ENCODE results near the gene CACFD1. TPM values are rescaled to one million over a fixed set of nuclear protein-coding genes. Genes with fewer than 3 reads are reported as not detected.

CACFD1 gene
- total RNA-seq, 2 experiments from 2014 or later: 3.7 to 3.8 TPM

DNA sequence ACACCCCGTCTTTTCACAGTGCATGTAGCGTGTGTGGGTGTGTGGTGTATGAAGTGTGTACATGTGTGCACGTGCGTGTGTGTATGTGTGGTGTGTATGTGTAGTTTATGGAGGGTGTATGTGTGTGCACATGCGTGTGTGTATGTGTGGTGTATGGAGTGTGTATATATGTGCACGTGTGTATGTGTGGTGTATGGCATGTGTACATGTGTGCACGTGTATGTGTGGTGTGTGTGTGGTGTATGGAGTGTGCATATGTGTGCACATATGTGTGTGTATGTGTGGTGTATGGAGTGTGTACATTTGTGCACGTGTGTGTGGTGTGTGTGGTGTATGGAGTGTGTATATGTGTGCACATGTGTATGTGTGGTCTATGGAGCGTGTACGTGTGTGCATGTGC lies 51.8 kb downstream of the CACFD1 start:
- no peaks in the 10 kb centered on the region for H3K36me3 ChIP-seq (ENCODE audit: insufficient read depth, low read length)
- TF ChIP-seq, protein P1, sequence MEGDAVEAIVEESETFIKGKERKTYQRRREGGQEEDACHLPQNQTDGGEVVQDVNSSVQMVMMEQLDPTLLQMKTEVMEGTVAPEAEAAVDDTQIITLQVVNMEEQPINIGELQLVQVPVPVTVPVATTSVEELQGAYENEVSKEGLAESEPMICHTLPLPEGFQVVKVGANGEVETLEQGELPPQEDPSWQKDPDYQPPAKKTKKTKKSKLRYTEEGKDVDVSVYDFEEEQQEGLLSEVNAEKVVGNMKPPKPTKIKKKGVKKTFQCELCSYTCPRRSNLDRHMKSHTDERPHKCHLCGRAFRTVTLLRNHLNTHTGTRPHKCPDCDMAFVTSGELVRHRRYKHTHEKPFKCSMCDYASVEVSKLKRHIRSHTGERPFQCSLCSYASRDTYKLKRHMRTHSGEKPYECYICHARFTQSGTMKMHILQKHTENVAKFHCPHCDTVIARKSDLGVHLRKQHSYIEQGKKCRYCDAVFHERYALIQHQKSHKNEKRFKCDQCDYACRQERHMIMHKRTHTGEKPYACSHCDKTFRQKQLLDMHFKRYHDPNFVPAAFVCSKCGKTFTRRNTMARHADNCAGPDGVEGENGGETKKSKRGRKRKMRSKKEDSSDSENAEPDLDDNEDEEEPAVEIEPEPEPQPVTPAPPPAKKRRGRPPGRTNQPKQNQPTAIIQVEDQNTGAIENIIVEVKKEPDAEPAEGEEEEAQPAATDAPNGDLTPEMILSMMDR (IDR thresholded peaks at IDR 0.05): no peak
- Mint-ChIP-seq H3K36me3 (ENCODE audit: low read depth) (no peaks in the 10 kb centered on the region), H3K4me1 (ENCODE audit: low read depth) (peaks cover 24% of the 10 kb centered on the region), H3K9me3 (no peaks in the 10 kb centered on the region), H3K27ac (no peak overlapping the region), H3K4me3 (no peak overlapping the region), H3K27me3 (no peaks in the 10 kb centered on the region)
- CTCF ChIA-PET: no interaction called here
- H3K27ac ChIP-seq (ENCODE audit: low read depth in 1 of 2, low read length in 2 of 2): no peak overlapping the region
- DNase-seq (no peak), ATAC-seq (ENCODE audit: poor library complexity) (no peak)
- intact Hi-C loops (cut with DNase I, micrococcal nuclease): no loop called here
- POLR2A ChIA-PET: no interaction called here
- no peaks in the 10 kb centered on the region for H3K27me3 ChIP-seq (ENCODE audit: control insufficient read depth in 1 of 2, insufficient read depth in 2 of 2, low read length in 2 of 2)
- no peak overlapping the region for H3K4me3 ChIP-seq (ENCODE audit: low read length)
- H3K4me1 ChIP-seq (ENCODE audit: insufficient read depth, low read length): peaks cover 30% of the 10 kb centered on the region
- no peaks in the 10 kb centered on the region for H3K9me3 ChIP-seq (ENCODE audit: control insufficient read depth in 1 of 2, insufficient read depth in 1 of 2, low read length in 2 of 2)

DNA sequence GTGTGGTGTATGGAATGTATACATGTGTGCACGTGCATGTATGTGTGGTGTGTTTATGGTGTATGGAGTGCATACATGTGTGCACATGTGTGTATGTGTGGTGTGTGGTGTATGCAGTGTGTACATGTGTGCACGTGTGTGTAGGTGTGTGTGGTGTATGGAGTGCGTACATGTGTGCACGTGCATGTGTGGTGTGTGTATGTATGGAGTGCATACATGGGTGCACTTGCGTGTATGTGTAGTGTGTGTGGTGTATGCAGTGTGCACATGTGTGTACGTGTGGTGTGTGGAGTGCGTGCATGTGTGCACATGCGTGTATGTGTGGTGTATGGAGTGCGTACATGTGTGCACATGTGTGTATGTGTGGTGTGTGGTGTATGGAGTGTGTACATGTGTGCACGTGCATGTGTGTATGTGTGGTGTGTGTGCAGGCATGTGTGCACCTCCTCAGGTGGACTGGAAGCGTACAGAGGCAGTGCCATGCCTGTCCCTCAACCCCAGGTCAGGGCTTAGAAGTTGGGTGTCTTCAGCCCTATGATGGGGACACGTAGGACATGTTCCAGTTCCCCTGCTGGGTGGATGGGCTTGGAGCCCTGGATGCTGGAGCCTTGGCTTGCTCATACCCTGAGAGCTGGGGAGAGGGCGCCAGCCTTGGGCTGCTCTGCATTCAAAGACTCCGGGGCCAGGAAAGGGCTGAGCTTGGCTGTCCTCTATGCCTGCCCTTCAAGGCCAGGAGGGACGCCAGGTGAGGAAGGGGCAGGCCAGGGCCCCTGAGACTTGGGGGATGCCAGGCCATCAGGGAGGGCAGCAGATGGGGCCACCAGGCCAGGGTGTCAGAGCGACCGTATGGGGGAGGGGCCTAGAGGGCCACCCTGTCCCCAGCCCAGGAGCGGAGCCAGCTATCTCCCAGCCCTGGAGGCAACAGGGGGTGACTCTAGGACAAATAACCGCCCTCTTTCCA lies 52.8 kb downstream of the CACFD1 start:
- Histone ChIP-seq H3K4me1 (ENCODE audit: insufficient read depth, low read length) (peaks cover 28% of the 10 kb centered on the region), H3K4me3 (ENCODE audit: low read length) (no peak overlapping the region), H3K9me3 (ENCODE audit: control insufficient read depth in 1 of 2, insufficient read depth in 1 of 2, low read length in 2 of 2) (no peaks in the 10 kb centered on the region), H3K36me3 (ENCODE audit: insufficient read depth, low read length) (no peaks in the 10 kb centered on the region), H3K27me3 (ENCODE audit: control insufficient read depth in 1 of 2, insufficient read depth in 2 of 2, low read length in 2 of 2) (no peaks in the 10 kb centered on the region), H3K27ac (ENCODE audit: low read depth in 1 of 2, low read length in 2 of 2) (no peak overlapping the region)
- H3K4me3 Mint-ChIP-seq: no peak overlapping the region
- ChIA-PET POLR2A (no interaction called here), CTCF (no interaction called here)
- DNase-seq (no peak), ATAC-seq (ENCODE audit: poor library complexity) (no peak)
- H3K4me1 Mint-ChIP-seq (ENCODE audit: low read depth): peaks cover 22% of the 10 kb centered on the region
- H3K9me3 Mint-ChIP-seq: no peaks in the 10 kb centered on the region
- no peaks in the 10 kb centered on the region for H3K36me3 Mint-ChIP-seq (ENCODE audit: low read depth)
- H3K27me3 Mint-ChIP-seq: no peaks in the 10 kb centered on the region
- intact Hi-C loops (cut with DNase I, micrococcal nuclease): no loop called here
- no peak overlapping the region for H3K27ac Mint-ChIP-seq
- TF ChIP-seq, protein P1 (IDR thresholded peaks at IDR 0.05): no peak

DNA sequence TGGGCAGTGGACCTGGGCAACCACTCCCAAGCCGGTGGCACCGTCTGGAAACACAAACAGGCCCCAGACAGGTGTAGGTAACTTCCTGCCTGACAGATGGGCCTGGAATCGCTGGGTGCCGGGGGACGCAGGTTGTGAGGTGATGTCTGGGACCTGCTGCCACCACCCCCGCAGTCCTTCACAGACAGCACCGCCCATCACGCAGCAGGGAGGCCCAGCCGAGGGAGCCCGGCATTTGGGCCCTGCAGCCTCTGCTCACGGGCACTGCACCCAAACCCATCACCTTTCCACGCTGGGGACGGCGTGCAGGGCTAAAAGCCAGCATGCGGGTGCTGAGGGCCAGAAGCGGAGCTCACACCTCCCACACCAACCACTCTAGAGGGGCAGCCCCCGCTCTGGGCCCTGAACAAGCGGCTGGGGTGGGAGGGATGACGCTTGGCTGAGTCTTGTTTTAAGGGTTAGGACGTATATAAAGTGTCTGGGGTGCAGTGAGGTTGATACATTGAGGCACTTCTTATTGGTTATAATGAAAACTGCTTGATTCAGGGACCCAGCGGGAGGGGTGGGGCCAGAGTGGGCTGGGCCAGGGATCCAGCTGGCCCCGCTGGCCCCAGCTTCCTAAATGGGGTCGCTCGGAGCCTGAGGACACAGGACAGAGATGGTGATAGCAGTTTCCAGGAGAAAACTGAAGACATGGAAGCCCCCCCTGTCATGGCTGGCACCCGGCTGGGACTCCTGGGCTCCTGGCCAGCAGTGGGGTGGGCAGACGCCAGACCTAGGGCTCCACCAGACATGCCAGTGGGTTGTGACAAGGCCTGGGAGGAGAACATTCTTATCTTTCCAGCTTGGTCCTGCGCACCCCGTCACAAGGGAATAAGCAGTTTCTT lies 53.7 kb downstream of the CACFD1 start:
- Mint-ChIP-seq H3K4me1 (ENCODE audit: low read depth) (peaks cover 13% of the 10 kb centered on the region), H3K9me3 (no peaks in the 10 kb centered on the region), H3K27me3 (no peaks in the 10 kb centered on the region), H3K4me3 (no peak overlapping the region), H3K27ac (no peak overlapping the region), H3K36me3 (ENCODE audit: low read depth) (no peaks in the 10 kb centered on the region)
- DNase-seq: no peak
- intact Hi-C loops (cut with DNase I, micrococcal nuclease): no loop called here
- H3K36me3 ChIP-seq (ENCODE audit: insufficient read depth, low read length): no peaks in the 10 kb centered on the region
- CTCF ChIA-PET: no interaction called here
- H3K9me3 ChIP-seq (ENCODE audit: control insufficient read depth in 1 of 2, insufficient read depth in 1 of 2, low read length in 2 of 2): no peaks in the 10 kb centered on the region
- TF ChIP-seq, protein P1 (IDR thresholded peaks at IDR 0.05): no peak
- POLR2A ChIA-PET: no interaction called here
- no peak overlapping the region for H3K27ac ChIP-seq (ENCODE audit: low read depth in 1 of 2, low read length in 2 of 2)
- H3K4me1 ChIP-seq (ENCODE audit: insufficient read depth, low read length): peaks cover 18% of the 10 kb centered on the region
- no peak overlapping the region for H3K4me3 ChIP-seq (ENCODE audit: low read length)
- H3K27me3 ChIP-seq (ENCODE audit: control insufficient read depth in 1 of 2, insufficient read depth in 2 of 2, low read length in 2 of 2): no peaks in the 10 kb centered on the region
- ATAC-seq (ENCODE audit: poor library complexity): no peak

Data from CD4-positive, alpha-beta T cell (primary cell).